CD4-positive, alpha-beta T cell treated with Interleukin-6 for 4 hours (primary cell): ENCODE data around the gene RPL31.

ENCODE experiments used
- DNase-seq: peaks from one replicate; pipeline ENCODE4 v3.0.0-alpha.2; 2020; ENCODE audit warnings: mixed read lengths

Gene RPL31

GRCh38 chr2:100997509-100998234 lies 4.4 kb upstream of the RPL31 start:
- DNase-seq: no peak

- DNase-seq: no peak
Observed at GRCh38 chr2:100998235-100998573, 3.9 kb upstream of the RPL31 start.

DNA sequence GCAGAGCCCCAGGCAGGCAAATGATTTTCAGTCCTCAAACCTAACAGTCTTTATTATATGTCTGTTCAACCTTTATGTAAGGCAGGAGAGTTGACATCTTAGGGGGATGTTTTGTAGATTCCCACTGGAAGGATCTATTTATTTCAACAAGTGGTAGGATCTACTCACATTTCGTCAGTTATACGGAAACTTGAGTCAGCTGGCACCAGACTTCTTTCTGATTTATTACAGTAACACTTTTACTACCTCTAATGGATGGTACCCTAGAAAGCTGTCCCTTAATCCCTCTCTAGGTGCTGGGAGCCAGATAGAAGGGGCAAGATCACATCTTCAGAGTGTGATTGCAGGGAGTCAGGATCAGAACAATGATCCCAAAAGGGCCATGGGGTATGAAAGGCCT lies 2.1 kb upstream of the RPL31 start:
- no peak for DNase-seq

DNA sequence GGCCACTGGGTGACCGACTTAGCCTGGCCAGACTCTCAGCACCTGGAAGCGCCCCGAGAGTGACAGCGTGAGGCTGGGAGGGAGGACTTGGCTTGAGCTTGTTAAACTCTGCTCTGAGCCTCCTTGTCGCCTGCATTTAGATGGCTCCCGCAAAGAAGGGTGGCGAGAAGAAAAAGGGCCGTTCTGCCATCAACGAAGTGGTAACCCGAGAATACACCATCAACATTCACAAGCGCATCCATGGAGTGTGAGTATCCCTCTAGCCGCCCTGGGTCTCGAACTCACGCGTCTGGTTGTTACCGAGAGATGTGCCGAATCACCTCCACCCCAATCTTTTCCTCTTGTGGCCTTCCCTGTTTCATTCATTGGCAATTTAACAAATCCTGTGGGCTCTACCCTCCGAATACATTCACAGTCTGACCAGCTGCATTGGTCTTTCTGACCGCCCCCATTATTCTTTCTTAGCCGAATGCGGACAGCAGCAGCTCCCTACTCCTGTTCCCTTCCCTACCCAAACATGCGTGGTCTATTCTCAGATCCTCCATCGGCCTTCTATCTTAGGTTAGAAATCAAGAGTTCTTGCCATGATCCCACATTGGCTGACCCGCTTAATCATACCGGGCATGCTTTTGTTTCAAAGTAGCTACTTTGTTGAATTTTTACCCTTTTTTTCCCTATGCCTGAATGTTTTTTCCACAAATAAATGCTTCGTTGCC lies 631 bp downstream of the RPL31 start:
- DNase-seq: no peak

- no peak for DNase-seq
Observed at GRCh38 chr2:101003278-101003775, 1.2 kb downstream of the RPL31 start.

GRCh38 chr2:101004620-101005325 lies 2.7 kb downstream of the RPL31 start:
- DNase-seq: no peak

DNA sequence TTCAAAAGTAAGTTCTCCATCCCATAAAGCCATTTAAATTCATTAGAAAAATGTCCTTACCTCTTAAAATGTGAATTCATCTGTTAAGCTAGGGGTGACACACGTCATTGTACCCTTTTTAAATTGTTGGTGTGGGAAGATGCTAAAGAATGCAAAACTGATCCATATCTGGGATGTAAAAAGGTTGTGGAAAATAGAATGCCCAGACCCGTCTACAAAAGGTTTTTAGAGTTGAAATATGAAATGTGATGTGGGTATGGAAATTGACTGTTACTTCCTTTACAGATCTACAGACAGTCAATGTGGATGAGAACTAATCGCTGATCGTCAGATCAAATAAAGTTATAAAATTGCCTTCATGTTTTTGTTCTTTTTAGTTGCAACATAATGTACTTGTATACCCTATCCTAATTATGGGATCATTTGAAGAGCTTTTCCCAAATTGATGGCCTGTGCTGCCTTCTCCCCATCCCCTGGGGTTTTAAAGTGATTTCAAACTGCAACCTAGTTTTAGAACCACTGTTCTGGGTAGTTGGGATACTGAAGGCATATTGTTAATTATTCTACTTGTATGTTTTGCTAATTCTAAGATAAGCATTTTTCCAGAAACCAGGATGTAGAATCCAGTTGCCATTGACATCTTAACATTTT lies 4.1 kb downstream of the RPL31 start:
- DNase-seq: no peak

- no peak for DNase-seq
Observed at GRCh38 chr2:101007415-101008345, 5.6 kb downstream of the RPL31 start.

DNA sequence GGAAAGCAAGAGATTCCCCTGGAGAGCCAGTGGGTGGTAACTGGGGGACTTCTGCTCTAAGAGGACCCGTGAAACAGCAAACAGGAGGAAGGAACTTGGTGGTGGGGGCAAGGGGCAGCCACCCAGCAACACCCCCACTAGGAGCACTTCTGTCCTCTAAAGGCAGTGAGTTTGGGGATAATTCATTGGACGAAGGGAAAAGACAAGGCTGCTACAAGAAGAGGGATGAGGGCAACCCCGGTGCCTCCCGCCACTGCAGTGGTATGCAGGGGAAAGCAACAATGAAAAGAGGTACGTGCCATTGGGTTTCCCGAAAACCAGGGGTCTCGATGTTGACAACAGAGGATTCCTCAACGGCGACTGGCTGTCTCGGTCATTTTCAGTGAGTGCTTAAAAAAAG lies 9.1 kb downstream of the RPL31 start:
- no peak for DNase-seq

GRCh38 chr2:101012054-101012705 lies 10.1 kb downstream of the RPL31 start:
- DNase-seq: no peak

- peak; percentile 51 for DNase-seq
Observed at GRCh38 chr2:101012706-101013181, 10.7 kb downstream of the RPL31 start.

- DNase-seq: no peak
Observed at GRCh38 chr2:101014264-101014857, 12.3 kb downstream of the RPL31 start.

- no peak for DNase-seq
Observed at GRCh38 chr2:101017371-101017770, 15.3 kb downstream of the RPL31 start.

DNA sequence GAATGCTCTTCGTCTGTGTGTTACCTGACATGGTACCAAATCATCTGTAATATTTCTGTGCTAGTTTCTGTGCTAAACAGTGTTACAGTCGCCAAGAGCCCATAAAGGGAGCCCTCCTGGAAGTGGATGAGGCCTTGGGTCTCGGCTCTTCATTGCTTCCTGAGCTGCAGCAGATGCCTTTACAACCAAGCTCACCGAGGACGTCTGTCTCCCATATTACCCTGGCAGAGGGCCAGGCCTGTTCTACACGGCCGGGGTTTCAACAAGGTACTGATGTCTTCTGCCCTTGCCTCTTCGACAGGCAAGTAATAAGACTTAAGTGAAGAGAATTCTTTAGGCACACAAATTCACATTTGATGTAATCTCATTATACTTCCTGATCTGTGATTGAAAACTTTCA lies 16.8 kb downstream of the RPL31 start:
- no peak for DNase-seq

DNA sequence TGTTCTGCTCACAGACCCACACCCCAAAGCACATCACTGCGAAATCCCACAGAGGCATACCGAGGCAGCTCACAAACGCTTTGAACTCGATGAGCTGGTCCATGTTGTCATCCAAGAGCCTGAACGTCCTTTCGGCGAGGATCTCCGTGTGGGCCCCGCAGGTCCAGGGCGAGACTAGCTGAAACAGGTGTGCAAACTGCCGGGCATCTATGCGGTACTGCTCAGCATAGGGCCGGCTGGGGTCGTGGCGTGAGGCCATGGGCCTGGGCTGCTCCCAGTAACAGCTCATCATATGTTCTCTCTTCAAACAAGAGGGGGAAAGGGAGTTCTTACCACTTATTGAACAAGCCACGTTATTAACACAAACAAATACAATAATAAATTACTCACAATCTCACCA lies 20.1 kb downstream of the RPL31 start:
- no peak for DNase-seq

GRCh38 chr2:101023327-101024107 lies 21.4 kb downstream of the RPL31 start:
- DNase-seq: no peak

GRCh38 chr2:101025561-101025960 lies 23.5 kb downstream of the RPL31 start:
- DNase-seq: no peak

GRCh38 chr2:101026253-101026701 lies 24.2 kb downstream of the RPL31 start:
- no peak for DNase-seq

DNA sequence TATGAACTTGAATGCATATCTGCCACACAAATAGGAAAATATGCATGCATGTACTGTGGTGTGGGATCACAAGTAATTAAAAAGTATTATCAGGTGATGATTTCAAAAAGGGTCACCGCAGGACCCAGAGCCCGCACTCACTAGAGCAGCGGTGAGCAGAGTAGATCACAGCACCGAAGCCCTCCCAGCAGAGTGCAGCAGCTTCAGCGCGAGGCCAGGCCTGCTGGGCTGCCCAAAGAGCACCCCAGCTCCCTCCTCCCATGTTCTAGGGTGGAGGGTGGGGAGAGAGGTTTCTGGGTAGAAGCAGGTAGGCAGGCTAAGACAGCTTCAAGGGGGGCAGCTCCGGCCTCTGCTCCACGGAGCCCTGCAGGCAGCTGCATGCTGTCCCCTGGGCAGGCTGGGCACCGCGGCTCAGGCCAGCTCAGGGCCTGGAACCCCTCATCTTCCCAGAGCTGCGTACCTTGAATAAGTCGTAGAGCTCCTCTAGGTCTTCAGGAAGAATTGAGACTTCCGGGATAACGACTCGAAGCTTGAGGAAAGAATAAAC lies 24.9 kb downstream of the RPL31 start:
- DNase-seq: no peak

DNA sequence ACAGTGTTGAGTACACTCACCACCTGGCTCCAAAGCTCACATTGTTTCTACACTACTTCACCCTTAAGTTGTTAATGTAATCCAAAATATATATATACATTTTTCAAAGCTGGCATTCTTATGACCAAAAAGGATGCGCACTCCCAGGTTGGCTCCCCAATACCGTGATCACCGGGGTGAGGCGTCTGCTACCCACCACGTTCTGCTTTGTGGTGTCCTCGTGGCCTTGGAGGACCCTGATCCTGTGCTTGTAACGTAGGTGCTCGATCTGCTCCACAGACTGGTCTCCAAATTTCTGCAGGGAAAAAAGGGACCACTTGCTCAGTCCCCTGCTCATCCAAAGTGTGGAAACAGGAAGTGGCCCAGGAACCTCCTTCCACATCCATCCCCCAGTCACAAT lies 25.8 kb downstream of the RPL31 start:
- no peak for DNase-seq
